Activated B cell treated with CpG ODN at 0.5 μM for 24 hours (primary cell): ENCODE results near the gene CCBE1. TPM values are rescaled to one million over a fixed set of nuclear protein-coding genes. Genes with fewer than 3 reads are reported as not detected.

ENCODE experiments used
- ATAC-seq: fragments of 200-7000 bp; cut with Tn5 transposase; one replicate; pipeline ENCODE4 v1.10.0; 2021; ENCODE audit warnings: low read depth, mild to moderate bottlenecking, moderate library complexity
- CTCF ChIA-PET: fragments of 350-600 bp; sonication (Branson Sonifier 250); formaldehyde crosslinking; loops from one replicate; lab custom pipeline; 2021; ENCODE audit warnings: antibody characterized with exemption; lab: Charles Lee
- POLR2A ChIA-PET: fragments of 350-600 bp; sonication (Branson Sonifier 250); formaldehyde crosslinking; loops from one replicate; lab custom pipeline; 2021; ENCODE audit warnings: antibody characterized with exemption; lab: Charles Lee
- DNase-seq: peaks from one replicate; pipeline ENCODE4 v3.0.0; 2022
- H3K27ac Mint-ChIP-seq: one replicate; pipeline ENCODE4 v1.8.0; 2020; ENCODE audit warnings: mixed read lengths
- H3K27me3 Mint-ChIP-seq: one replicate; pipeline ENCODE4 v1.8.0; 2021; ENCODE audit warnings: mixed read lengths
- H3K36me3 Mint-ChIP-seq: one replicate; pipeline ENCODE4 v1.8.0; 2021; ENCODE audit warnings: low read depth, mixed read lengths
- H3K4me1 Mint-ChIP-seq: one replicate; pipeline ENCODE4 v1.8.0; 2021; ENCODE audit warnings: mixed read lengths
- H3K4me3 Mint-ChIP-seq: one replicate; pipeline ENCODE4 v1.8.0; 2020; ENCODE audit warnings: mild to moderate bottlenecking, mixed read lengths
- H3K9me3 Mint-ChIP-seq: one replicate; pipeline ENCODE4 v1.8.0; 2020; ENCODE audit warnings: mixed read lengths
- intact Hi-C: fragments of 100-400 bp; cut with micrococcal nuclease; formaldehyde crosslinking; loops from one replicate; pipeline ENCODE4 v1.15.1; 2024
- total RNA-seq: library from RNA; stranded (reverse); gene quantifications from 2 replicates; pipeline ENCODE4 v1.2.3, GENCODE V29; 2022
- TF ChIP-seq, protein P1 (sequence below): fragments of 200-600 bp; IDR thresholded peaks from one replicate; pipeline ENCODE4 v1.8.0; 2022; ENCODE audit warnings: antibody characterized with exemption, mild to moderate bottlenecking

Gene CCBE1
- total RNA-seq, 1 donor from 2014 or later = 0.04 TPM

GRCh38 chr18:59559528-59559927, 137.7 kb downstream of the CCBE1 start:
- ChIA-PET CTCF (no interaction called here), POLR2A (no interaction called here)
- Mint-ChIP-seq H3K36me3 (no peaks in the 10 kb centered on the region), H3K4me1 (no peaks in the 10 kb centered on the region), H3K27me3 (no peaks in the 10 kb centered on the region), H3K27ac (no peak overlapping the region), H3K9me3 (peaks cover 7% of the 10 kb centered on the region), H3K4me3 (no peak overlapping the region)
- intact Hi-C loops = no loop called here
- no peak for ATAC-seq
- TF ChIP-seq, protein P1, sequence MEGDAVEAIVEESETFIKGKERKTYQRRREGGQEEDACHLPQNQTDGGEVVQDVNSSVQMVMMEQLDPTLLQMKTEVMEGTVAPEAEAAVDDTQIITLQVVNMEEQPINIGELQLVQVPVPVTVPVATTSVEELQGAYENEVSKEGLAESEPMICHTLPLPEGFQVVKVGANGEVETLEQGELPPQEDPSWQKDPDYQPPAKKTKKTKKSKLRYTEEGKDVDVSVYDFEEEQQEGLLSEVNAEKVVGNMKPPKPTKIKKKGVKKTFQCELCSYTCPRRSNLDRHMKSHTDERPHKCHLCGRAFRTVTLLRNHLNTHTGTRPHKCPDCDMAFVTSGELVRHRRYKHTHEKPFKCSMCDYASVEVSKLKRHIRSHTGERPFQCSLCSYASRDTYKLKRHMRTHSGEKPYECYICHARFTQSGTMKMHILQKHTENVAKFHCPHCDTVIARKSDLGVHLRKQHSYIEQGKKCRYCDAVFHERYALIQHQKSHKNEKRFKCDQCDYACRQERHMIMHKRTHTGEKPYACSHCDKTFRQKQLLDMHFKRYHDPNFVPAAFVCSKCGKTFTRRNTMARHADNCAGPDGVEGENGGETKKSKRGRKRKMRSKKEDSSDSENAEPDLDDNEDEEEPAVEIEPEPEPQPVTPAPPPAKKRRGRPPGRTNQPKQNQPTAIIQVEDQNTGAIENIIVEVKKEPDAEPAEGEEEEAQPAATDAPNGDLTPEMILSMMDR = no peak
- DNase-seq = no peak

DNA sequence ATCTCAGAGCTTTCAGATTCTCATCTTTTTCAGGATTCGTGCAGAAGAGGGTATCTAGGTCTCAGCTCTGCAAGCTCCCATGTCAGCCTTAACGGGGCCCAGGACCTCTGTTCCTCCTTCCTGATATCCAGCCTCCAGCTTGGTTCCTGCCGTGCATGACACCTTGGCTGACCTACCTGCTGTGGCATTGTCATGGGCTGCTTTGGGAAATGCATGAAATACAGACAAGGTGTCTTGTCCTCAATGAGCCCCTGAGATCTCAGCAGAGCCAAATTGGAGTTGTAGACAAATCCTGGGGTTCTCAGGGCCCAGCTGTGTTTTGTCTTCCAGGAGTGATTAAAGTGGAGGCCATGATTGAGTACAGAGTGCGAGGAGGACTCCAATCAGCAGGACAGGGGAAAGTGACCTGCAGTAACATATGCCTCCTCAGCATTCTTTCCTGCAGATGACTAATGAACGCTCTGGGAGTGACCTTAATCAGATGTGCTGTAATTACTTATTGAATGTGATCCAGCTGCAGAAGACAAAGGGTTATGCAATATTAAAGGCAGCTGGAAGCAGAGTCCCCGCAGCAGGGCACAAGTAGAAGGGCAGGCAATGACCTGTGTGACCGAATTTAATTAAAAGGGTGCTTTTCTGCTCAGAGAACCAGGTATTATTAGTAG, 141.1 kb downstream of the CCBE1 start:
- Mint-ChIP-seq H3K27ac (no peak overlapping the region), H3K27me3 (no peaks in the 10 kb centered on the region), H3K4me3 (no peak overlapping the region), H3K4me1 (no peaks in the 10 kb centered on the region), H3K9me3 (peaks cover 7% of the 10 kb centered on the region), H3K36me3 (no peaks in the 10 kb centered on the region)
- ChIA-PET POLR2A (no interaction called here), CTCF (no interaction called here)
- ATAC-seq (no peak), DNase-seq (no peak)
- TF ChIP-seq, protein P1 = no peak
- intact Hi-C loops = no loop called here

DNA sequence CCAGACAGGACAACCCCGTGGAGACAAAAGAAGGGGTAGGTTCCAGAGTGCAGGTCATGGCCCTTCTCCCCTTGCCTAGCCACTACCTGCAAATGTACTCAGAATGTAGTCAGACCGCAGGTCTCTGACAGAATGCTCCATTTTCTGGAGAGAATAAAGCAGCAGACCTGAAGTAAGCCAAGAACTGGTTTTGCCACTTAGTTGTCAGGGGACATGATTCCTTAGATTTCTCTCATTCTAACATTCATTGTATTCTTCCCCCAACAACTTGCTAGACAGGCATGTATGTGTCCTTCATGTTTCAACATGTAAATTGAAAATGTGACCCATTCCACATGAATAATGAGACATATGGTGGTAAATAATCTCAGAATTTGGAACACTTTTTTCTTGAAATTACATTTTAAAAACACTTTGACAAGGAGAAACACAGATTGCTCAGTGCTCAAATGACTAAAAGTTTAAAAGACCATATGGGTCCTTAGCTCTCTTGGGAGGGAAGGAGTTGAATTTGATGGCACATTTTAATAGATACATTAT, 142.4 kb downstream of the CCBE1 start:
- TF ChIP-seq, protein P1 = no peak
- ATAC-seq (no peak), DNase-seq (no peak)
- POLR2A ChIA-PET = no interaction called here
- Mint-ChIP-seq H3K36me3 (no peaks in the 10 kb centered on the region), H3K9me3 (peaks cover 7% of the 10 kb centered on the region), H3K4me3 (no peak overlapping the region), H3K27me3 (no peaks in the 10 kb centered on the region), H3K27ac (no peak overlapping the region), H3K4me1 (no peaks in the 10 kb centered on the region)
- intact Hi-C loops = no loop called here
- CTCF ChIA-PET = no interaction called here

- peaks cover 7% of the 10 kb centered on the region for H3K9me3 Mint-ChIP-seq
- no peak overlapping the region for H3K27ac Mint-ChIP-seq
- intact Hi-C loops = no loop called here
- ChIA-PET POLR2A (no interaction called here), CTCF (no interaction called here)
- TF ChIP-seq, protein P1 = no peak
- no peak overlapping the region for H3K4me3 Mint-ChIP-seq
- DNase-seq (no peak), ATAC-seq (no peak)
- peaks cover under 1% of the 10 kb centered on the region for H3K27me3 Mint-ChIP-seq
- H3K4me1 Mint-ChIP-seq = no peaks in the 10 kb centered on the region
- H3K36me3 Mint-ChIP-seq = no peaks in the 10 kb centered on the region
Measured at GRCh38 chr18:59553273-59553870, 143.9 kb downstream of the CCBE1 start.

- no peak for DNase-seq
- no peak for ATAC-seq
- ChIA-PET POLR2A (no interaction called here), CTCF (no interaction called here)
- intact Hi-C loops = no loop called here
- peaks cover under 1% of the 10 kb centered on the region for H3K9me3 Mint-ChIP-seq
- no peak overlapping the region for H3K4me3 Mint-ChIP-seq
- H3K27ac Mint-ChIP-seq = no peak overlapping the region
- H3K27me3 Mint-ChIP-seq = peaks cover 4% of the 10 kb centered on the region
- H3K4me1 Mint-ChIP-seq = no peaks in the 10 kb centered on the region
- H3K36me3 Mint-ChIP-seq = no peaks in the 10 kb centered on the region
- TF ChIP-seq, protein P1 = no peak
Measured at GRCh38 chr18:59551902-59552635, 145.2 kb downstream of the CCBE1 start.
